Measurements from ENCODE around the gene RMND5B. TPM values are rescaled to one million over a fixed set of nuclear protein-coding genes. Genes with fewer than 3 reads are reported as not detected.

The RMND5B gene
- total RNA-seq, 1 experiment from 2014 or later: 24.1 TPM

- ChIA-PET CTCF (interaction anchor here (0.9 kb wide), 1 partner anchor 18 kb away, joined by 4 read pairs; no protein-coding TSS in a partner anchor), RAD21 (ENCODE audit: low non-redundant PET in 1 of 2, low total read pairs in 2 of 2, uncharacterized antibody in 2 of 2, unreplicated experiment in 2 of 2) (no interaction called here), POLR2A (no interaction called here)
- Histone ChIP-seq H4K20me1 (ENCODE audit: insufficient read depth) (no peaks in the 10 kb centered on the region), H3K4me1 (ENCODE audit: control insufficient read depth in 1 of 2, insufficient read depth in 2 of 2, low read length in 2 of 2) (no peaks in the 10 kb centered on the region), H3K4me3 (replicated peaks in 1 of 2; ENCODE audit: low read depth in 1 of 2, low read length in 2 of 2) (no peak overlapping the region), H3K9me3 (ENCODE audit: control insufficient read depth in 1 of 2, insufficient read depth in 1 of 2, low read depth in 1 of 2, low read length in 2 of 2) (no peaks in the 10 kb centered on the region), H3K9ac (ENCODE audit: low read length) (no peak overlapping the region), H3K27me3 (ENCODE audit: insufficient read depth, low read length) (no peaks in the 10 kb centered on the region), H3K79me2 (ENCODE audit: insufficient read depth, low read length) (no peaks in the 10 kb centered on the region), H2AFZ (ENCODE audit: low read depth, low read length, poor library complexity, severe bottlenecking) (no peak overlapping the region), H3K27ac (ENCODE audit: low read depth, low read length) (no peak overlapping the region), H3K4me2 (ENCODE audit: low read length) (no peak overlapping the region), H3K9me2 (ENCODE audit: insufficient read depth) (no peaks in the 10 kb centered on the region), H3K36me3 (ENCODE audit: control insufficient read depth in 1 of 2, insufficient read depth in 2 of 2, low read length in 2 of 2) (no peaks in the 10 kb centered on the region)
- intact Hi-C loops (cut with micrococcal nuclease): no loop called here
- ATAC-seq (no peak), DNase-seq (ENCODE audit: low read depth, low spot score) (no peak)
- no peak for TF ChIP-seq EGR1 (IDR thresholded peaks at IDR 0.05; ENCODE audit: low read depth)
- no TSS peak for BruUV-seq (replicated peaks)
These were observed 37.7 kb upstream of the RMND5B start for GRCh38 chr5:178093134-178093533.

GRCh38 chr5:178094345-178094744, 36.5 kb upstream of the RMND5B start:
- TF ChIP-seq YY1 (IDR thresholded peaks at IDR 0.05; ENCODE audit: extremely low read depth, insufficient replicate concordance, low read depth, low read length): no peak
- TF ChIP-seq FOSL1 (IDR thresholded peaks at IDR 0.05; ENCODE audit: low read depth): no peak
- no peak for TF ChIP-seq ELF1 (IDR thresholded peaks at IDR 0.05; ENCODE audit: borderline replicate concordance, low read depth)
- no peak for TF ChIP-seq MAX (IDR thresholded peaks at IDR 0.05)
- TF ChIP-seq EGR1 (IDR thresholded peaks at IDR 0.05; ENCODE audit: low read depth): no peak
- no peak for TF ChIP-seq REST (IDR thresholded peaks at IDR 0.05; ENCODE audit: low read depth)
- TF ChIP-seq SRF (IDR thresholded peaks at IDR 0.05; ENCODE audit: low read depth): no peak
- no peak for TF ChIP-seq ZNF274 (IDR thresholded peaks at IDR 0.05; ENCODE audit: low read depth, low read length)
- no peak for TF ChIP-seq ATF3 (IDR thresholded peaks at IDR 0.05)
- TF ChIP-seq EZH2 (IDR thresholded peaks at IDR 0.05): no peak
- TF ChIP-seq CEBPB (IDR thresholded peaks at IDR 0.05; ENCODE audit: low read depth): no peak
- TF ChIP-seq SP1 (IDR thresholded peaks at IDR 0.05; ENCODE audit: low read depth): no peak
- TF ChIP-seq TCF7L2 (IDR thresholded peaks at IDR 0.05; ENCODE audit: borderline replicate concordance, extremely low read depth, insufficient read depth, insufficient read length): no peak
- TF ChIP-seq CTCF (IDR thresholded peaks at IDR 0.05 in 2 of 3, conservative IDR thresholded peaks at IDR 0.05 in 1 of 3; ENCODE audit: borderline replicate concordance in 1 of 3, insufficient read depth in 1 of 3, low read depth in 2 of 3, low read length in 2 of 3): no peak
- no peak for TF ChIP-seq RAD21 (IDR thresholded peaks at IDR 0.05; ENCODE audit: low read depth)
- no peak for TF ChIP-seq EZH2phosphoT487 (IDR thresholded peaks at IDR 0.05; ENCODE audit: borderline replicate concordance)
- ATAC-seq: no peak
- no peak overlapping the region for H3K4me3 ChIP-seq (replicated peaks in 1 of 2; ENCODE audit: low read depth in 1 of 2, low read length in 2 of 2)
- no peaks in the 10 kb centered on the region for H3K9me3 ChIP-seq (ENCODE audit: control insufficient read depth in 1 of 2, insufficient read depth in 1 of 2, low read depth in 1 of 2, low read length in 2 of 2)
- no peaks in the 10 kb centered on the region for H3K4me1 ChIP-seq (ENCODE audit: control insufficient read depth in 1 of 2, insufficient read depth in 2 of 2, low read length in 2 of 2)
- ChIA-PET POLR2A (no interaction called here), RAD21 (ENCODE audit: low non-redundant PET in 1 of 2, low total read pairs in 2 of 2, uncharacterized antibody in 2 of 2, unreplicated experiment in 2 of 2) (no interaction called here), CTCF (no interaction called here)
- no peaks in the 10 kb centered on the region for H3K36me3 ChIP-seq (ENCODE audit: control insufficient read depth in 1 of 2, insufficient read depth in 2 of 2, low read length in 2 of 2)
- no peak overlapping the region for H2AFZ ChIP-seq (ENCODE audit: low read depth, low read length, poor library complexity, severe bottlenecking)
- H3K27ac ChIP-seq (ENCODE audit: low read depth, low read length): no peak overlapping the region
- no peaks in the 10 kb centered on the region for H3K79me2 ChIP-seq (ENCODE audit: insufficient read depth, low read length)
- H3K4me2 ChIP-seq (ENCODE audit: low read length): no peak overlapping the region
- H4K20me1 ChIP-seq (ENCODE audit: insufficient read depth): no peaks in the 10 kb centered on the region
- no TSS peak for BruUV-seq (replicated peaks)
- H3K9ac ChIP-seq (ENCODE audit: low read length): no peak overlapping the region
- DNase-seq (ENCODE audit: low read depth, low spot score): no peak
- intact Hi-C loops (cut with micrococcal nuclease): no loop called here
- no peaks in the 10 kb centered on the region for H3K9me2 ChIP-seq (ENCODE audit: insufficient read depth)
- no peaks in the 10 kb centered on the region for H3K27me3 ChIP-seq (ENCODE audit: insufficient read depth, low read length)

Data from HCT116 (cell line).